OCI-LY1 (cell line): Measurements from ENCODE around the gene DENND11.

ENCODE experiments used
- H2AFZ ChIP-seq: fragments of 200-600 bp; sonication (generic), shearing (Covaris generic); 2 replicates; pipeline ENCODE4 v1.6.0; 2014; ENCODE audit warnings: antibody characterized with exemption, mild to moderate bottlenecking, low read length
- H3F3A ChIP-seq: fragments of 200-600 bp; sonication (generic), shearing (Covaris generic); 2 replicates; pipeline ENCODE4 v1.6.0; 2014; ENCODE audit warnings: mild to moderate bottlenecking, antibody characterized with exemption, low read length, moderate library complexity; ENCODE audit not compliant: insufficient read depth
- H3K27ac ChIP-seq: fragments of 200-600 bp; sonication (generic); 2 replicates; pipeline ENCODE4 v1.5.1; 2014; ENCODE audit warnings: low read length, mixed run types, mild to moderate bottlenecking, low read depth; ENCODE audit not compliant: poor library complexity, severe bottlenecking
- H3K27me3 ChIP-seq: fragments of 200-600 bp; sonication (generic); 2 replicates; pipeline ENCODE4 v1.6.0; 2014; ENCODE audit warnings: antibody characterized with exemption, mild to moderate bottlenecking, low read length, moderate library complexity; ENCODE audit not compliant: insufficient read depth
- H3K36me3 ChIP-seq: fragments of 200-600 bp; sonication (generic); 2 replicates; pipeline ENCODE4 v1.6.1; 2014; ENCODE audit warnings: mild to moderate bottlenecking, antibody characterized with exemption, low read length, moderate library complexity, mixed read lengths; ENCODE audit not compliant: insufficient read depth
- H3K4me1 ChIP-seq: fragments of 200-600 bp; sonication (generic); 2 replicates; pipeline ENCODE4 v1.5.1; 2014; ENCODE audit warnings: mild to moderate bottlenecking, low read length, moderate library complexity; ENCODE audit not compliant: insufficient read depth, severe bottlenecking
- H3K4me2 ChIP-seq: fragments of 200-600 bp; sonication (generic), shearing (Covaris generic); 2 replicates; pipeline ENCODE4 v1.6.1; 2014; ENCODE audit warnings: low read length
- H3K4me3 ChIP-seq: fragments of 200-600 bp; sonication (generic); 2 replicates; pipeline ENCODE4 v1.5.1; 2014; ENCODE audit warnings: low read length, low read depth, mild to moderate bottlenecking, mixed read lengths; ENCODE audit not compliant: poor library complexity, severe bottlenecking
- H3K79me2 ChIP-seq: fragments of 200-600 bp; shearing (Covaris generic); 2 replicates; pipeline ENCODE4 v1.6.1; 2016; ENCODE audit warnings: mixed run types, low read length, mixed read lengths; ENCODE audit not compliant: insufficient read depth
- H3K9ac ChIP-seq: fragments of 200-600 bp; sonication (generic), shearing (Covaris generic); 2 replicates; pipeline ENCODE4 v1.6.1; 2014; ENCODE audit warnings: mild to moderate bottlenecking, low read length, mixed read lengths
- H3K9me2 ChIP-seq: fragments of 200-600 bp; sonication (generic), shearing (Covaris generic); 2 replicates; pipeline ENCODE4 v1.6.1; 2014; ENCODE audit warnings: low read depth, mild to moderate bottlenecking, low read length, mixed read lengths
- H3K9me3 ChIP-seq: fragments of 200-600 bp; shearing (Covaris generic); 2 replicates; pipeline ENCODE4 v1.6.1; 2014; ENCODE audit warnings: low read length, mixed read lengths
- H4K20me1 ChIP-seq: fragments of 200-600 bp; sonication (generic), shearing (Covaris generic); 2 replicates; pipeline ENCODE4 v1.6.0; 2016; ENCODE audit warnings: mild to moderate bottlenecking, low read length; ENCODE audit not compliant: insufficient read depth
- EZH2 ChIP-seq: fragments of 200-600 bp; sonication (generic), shearing (Covaris generic); IDR thresholded peaks from 2 replicates; pipeline ENCODE4 v1.8.0; 2017; ENCODE audit warnings: borderline replicate concordance, mixed run types, mild to moderate bottlenecking, antibody characterized with exemption, low read length, moderate library complexity, mixed read lengths
- TF ChIP-seq, protein P1 (sequence below): fragments of 200-600 bp; sonication (generic), shearing (Covaris generic); IDR thresholded peaks from 2 replicates; pipeline ENCODE4 v1.5.1; 2017; ENCODE audit warnings: mild to moderate bottlenecking, antibody characterized with exemption, low read length, moderate library complexity, mixed read lengths

DENND11 gene, protein sequence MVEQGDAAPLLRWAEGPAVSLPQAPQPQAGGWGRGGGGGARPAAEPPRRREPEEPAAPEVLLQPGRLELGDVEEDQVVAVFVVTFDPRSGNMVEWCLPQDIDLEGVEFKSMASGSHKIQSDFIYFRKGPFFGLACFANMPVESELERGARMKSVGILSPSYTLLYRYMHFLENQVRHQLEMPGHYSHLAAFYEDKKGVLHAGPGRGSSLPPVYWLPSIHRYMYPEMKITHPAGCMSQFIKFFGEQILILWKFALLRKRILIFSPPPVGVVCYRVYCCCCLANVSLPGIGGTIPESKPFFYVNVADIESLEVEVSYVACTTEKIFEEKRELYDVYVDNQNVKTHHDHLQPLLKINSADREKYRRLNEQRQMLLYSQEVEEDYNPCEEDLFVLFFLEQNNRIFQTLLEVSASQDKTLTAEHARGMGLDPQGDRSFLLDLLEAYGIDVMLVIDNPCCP

DNA sequence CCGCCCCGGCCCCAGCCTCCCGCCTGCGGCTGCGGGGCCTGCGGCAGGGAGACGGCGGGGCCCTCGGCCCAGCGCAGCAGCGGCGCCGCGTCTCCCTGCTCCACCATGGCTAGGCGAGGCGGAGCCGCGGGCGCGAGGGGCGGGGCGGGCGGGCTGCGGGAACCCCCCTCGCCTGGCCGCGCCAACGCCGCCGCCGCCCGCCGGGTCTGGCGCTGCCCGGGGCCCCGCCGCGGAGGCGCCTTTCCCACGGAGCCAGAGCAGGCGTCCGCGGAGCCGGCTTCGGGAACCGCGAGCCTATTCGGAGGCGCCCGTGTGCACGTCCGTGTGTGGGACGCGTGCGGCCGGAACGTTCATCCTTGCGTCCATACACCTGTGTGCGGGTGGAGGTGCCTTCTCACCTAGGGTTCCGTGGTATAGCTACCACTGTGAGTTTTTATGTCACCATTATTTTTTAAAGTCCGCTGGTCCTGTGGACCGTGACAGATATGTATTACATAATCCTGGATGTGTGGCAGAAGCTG is at the start of gene DENND11:
DENND11 (minus strand) TSS at position 120 of the 521 bp plus-strand sequence; CDS start at position 107, 13 bp downstream.
- no peaks in the 10 kb centered on the region for H3K9me2 ChIP-seq
- H3F3A ChIP-seq = no peaks in the 10 kb centered on the region
- H3K79me2 ChIP-seq = no peaks in the 10 kb centered on the region
- H3K36me3 ChIP-seq = no peaks in the 10 kb centered on the region
- H2AFZ ChIP-seq = no peak within 1 kb of the TSS
- TF ChIP-seq, protein P1, sequence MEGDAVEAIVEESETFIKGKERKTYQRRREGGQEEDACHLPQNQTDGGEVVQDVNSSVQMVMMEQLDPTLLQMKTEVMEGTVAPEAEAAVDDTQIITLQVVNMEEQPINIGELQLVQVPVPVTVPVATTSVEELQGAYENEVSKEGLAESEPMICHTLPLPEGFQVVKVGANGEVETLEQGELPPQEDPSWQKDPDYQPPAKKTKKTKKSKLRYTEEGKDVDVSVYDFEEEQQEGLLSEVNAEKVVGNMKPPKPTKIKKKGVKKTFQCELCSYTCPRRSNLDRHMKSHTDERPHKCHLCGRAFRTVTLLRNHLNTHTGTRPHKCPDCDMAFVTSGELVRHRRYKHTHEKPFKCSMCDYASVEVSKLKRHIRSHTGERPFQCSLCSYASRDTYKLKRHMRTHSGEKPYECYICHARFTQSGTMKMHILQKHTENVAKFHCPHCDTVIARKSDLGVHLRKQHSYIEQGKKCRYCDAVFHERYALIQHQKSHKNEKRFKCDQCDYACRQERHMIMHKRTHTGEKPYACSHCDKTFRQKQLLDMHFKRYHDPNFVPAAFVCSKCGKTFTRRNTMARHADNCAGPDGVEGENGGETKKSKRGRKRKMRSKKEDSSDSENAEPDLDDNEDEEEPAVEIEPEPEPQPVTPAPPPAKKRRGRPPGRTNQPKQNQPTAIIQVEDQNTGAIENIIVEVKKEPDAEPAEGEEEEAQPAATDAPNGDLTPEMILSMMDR = no peak
- TF ChIP-seq EZH2 = no peak
- peaks cover 5% of the 10 kb centered on the region; the same call in 1 of the 2 replicates for H3K27me3 ChIP-seq
- no peak within 1 kb of the TSS for H3K27ac ChIP-seq
- H3K4me1 ChIP-seq = peaks cover 13% of the 10 kb centered on the region
- H3K9ac ChIP-seq = peak within 1 kb of the TSS; percentile 69
- peak within 1 kb of the TSS; percentile 72 for H3K4me3 ChIP-seq
- H4K20me1 ChIP-seq = no peaks in the 10 kb centered on the region
- H3K9me3 ChIP-seq = no peaks in the 10 kb centered on the region
- H3K4me2 ChIP-seq = peak within 1 kb of the TSS; percentile 95

DNA sequence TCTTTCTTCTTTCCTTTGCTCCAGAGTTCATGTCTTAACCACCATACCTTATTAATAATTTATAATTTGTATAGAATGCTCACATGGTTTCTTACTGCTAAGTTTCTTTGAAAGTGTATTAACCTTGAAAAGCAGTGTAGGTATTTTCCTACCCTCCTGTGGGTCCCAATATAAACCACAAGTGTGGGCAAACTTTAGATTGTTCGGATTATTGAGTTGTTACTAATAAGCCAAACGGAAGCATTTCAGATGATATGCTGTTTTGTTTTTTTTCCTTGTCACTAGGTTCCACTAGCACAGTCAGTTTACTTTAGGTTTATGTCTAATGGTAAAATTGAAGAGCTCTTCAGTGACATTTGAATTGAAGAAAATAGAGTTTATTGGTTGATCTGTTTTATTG is 46.4 kb upstream of the DENND11 start:
- no peak overlapping the region for H3K4me3 ChIP-seq
- H3F3A ChIP-seq = no peaks in the 10 kb centered on the region
- H3K79me2 ChIP-seq = no peaks in the 10 kb centered on the region
- H3K4me1 ChIP-seq = no peaks in the 10 kb centered on the region
- no peaks in the 10 kb centered on the region for H3K9me2 ChIP-seq
- TF ChIP-seq EZH2 = no peak
- TF ChIP-seq, protein P1 = no peak
- no peak overlapping the region for H2AFZ ChIP-seq
- no peak overlapping the region for H3K9ac ChIP-seq
- no peaks in the 10 kb centered on the region for H3K27me3 ChIP-seq
- no peaks in the 10 kb centered on the region for H4K20me1 ChIP-seq
- H3K36me3 ChIP-seq = peaks cover 100% of the 10 kb centered on the region
- H3K4me2 ChIP-seq = no peak overlapping the region
- H3K9me3 ChIP-seq = peaks cover 16% of the 10 kb centered on the region
- H3K27ac ChIP-seq = no peak overlapping the region

DNA sequence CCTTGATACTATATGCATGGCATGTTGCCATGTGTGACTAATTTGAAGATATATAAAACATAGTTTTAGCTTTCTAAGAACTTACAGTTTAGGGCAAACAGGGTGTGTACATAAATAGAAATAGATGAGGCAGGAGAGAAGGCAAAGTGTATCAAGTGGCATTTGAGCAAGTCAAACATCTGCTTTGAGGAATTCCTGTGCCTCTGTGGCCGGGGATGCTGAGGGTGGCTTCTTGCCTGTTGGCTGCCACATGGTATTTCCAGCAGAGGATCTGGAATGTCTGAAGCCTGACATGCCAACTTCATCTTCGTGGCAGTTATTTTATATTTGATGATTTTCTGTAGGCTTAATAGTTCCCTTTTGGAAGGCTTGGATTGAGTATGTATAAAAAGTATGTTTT is 42.2 kb upstream of the DENND11 start:
- Histone ChIP-seq H3K36me3 (peaks cover 96% of the 10 kb centered on the region), H3F3A (no peaks in the 10 kb centered on the region), H3K4me3 (no peak overlapping the region), H3K4me2 (no peak overlapping the region), H3K79me2 (peaks cover 20% of the 10 kb centered on the region), H3K9ac (no peak overlapping the region), H3K4me1 (peaks cover 16% of the 10 kb centered on the region), H3K9me2 (no peaks in the 10 kb centered on the region), H4K20me1 (no peaks in the 10 kb centered on the region), H3K9me3 (no peaks in the 10 kb centered on the region), H3K27me3 (no peaks in the 10 kb centered on the region), H3K27ac (no peak overlapping the region), H2AFZ (no peak overlapping the region)
- TF ChIP-seq EZH2 = no peak
- TF ChIP-seq, protein P1 = no peak
